Tongue (tissue), 2 donors: ENCODE measurements around the gene PARN. TPM values are rescaled to one million over a fixed set of nuclear protein-coding genes. Genes with fewer than 3 reads are reported as not detected.

Source experiments
- DNase-seq: peaks from one replicate; pipeline ENCODE4 v3.0.0-alpha.2; 2015
- total RNA-seq: library from RNA; depleted of rRNA; stranded (reverse); fragments of >200 nt; gene quantifications from one replicate; pipeline ENCODE4 v1.2.3, GENCODE V29; 2014

The PARN gene
- total RNA-seq, 1 donor from 2014 or later: 54.7 TPM

- DNase-seq: no peak
Observed at GRCh38 chr16:14499110-14499509, 130.9 kb downstream of the PARN start.

DNA sequence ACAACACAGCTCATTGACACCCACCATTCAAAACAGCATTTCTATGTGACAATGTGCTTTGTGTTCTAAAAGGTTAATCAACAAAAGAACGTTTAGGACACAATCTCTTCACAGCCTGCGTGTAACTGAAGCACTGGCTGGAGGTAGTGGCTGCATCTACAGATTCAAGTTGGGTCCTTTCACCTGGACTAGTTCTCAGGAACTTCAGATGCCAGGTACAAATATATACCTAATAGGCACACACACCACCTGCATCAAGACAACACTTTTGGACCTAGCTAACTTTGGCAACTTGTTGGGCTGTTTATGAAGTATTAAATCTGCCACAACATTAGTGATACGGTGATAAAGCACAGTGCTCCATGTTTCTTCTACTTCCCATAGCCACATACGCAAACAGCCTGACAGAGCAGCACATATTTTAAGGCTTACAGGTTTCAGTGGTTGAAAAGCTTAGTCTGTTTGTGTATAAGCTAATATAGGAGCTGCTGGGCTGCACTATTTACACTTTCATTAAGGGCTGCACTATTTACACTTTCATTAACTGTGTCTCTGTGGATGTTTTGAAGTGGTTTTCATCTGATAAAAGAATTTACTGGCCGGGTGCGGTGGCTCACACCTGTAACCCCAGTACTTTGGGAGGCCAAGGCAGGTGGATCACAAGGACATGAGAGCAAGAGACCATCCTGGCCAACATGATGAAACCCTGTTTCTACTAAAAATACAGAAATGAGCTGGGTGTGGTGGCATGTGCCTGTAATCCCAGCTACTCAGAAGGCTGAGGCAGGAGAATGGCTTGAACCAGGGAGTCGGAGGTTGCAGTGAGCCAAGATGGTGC, 132.6 kb downstream of the PARN start:
- DNase-seq: no peak

GRCh38 chr16:14496786-14497185, 133.3 kb downstream of the PARN start:
- DNase-seq: peak; percentile 45

DNA sequence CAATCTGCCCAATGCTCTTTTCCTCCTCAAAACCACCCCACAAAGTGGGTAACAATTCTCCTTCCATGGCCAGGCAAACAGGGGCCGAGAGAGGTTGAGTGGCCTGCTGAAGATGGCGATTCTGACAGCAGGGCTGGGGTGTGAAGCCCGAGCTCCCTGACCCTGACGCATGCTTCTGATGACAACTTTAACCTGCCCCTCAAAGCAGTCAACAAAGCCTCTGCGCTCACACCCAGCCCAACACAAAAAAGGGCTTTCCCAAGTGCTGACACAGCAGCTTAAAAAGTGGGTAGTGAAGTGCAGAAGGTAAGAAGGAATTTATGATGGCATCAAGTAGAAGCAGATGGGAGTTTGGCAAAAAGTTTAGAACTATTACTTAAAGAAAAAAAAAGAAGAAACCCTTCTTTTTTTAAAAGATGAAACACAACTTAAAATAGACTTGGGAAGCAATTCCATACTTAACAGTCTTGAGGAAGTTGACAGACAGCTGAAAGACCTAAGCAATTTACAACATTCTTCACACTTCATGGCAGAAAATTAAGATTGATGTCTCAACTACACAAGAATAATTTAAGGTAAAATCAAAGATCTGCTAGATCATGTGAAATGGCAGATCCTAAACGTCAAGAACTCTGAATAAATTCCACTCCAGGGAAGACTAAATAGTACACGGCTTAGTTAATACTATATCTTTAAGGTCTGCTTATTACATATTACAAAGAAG, 133.9 kb downstream of the PARN start:
- DNase-seq: no peak

GRCh38 chr16:14495213-14496046, 134.6 kb downstream of the PARN start:
- DNase-seq: no peak

DNA sequence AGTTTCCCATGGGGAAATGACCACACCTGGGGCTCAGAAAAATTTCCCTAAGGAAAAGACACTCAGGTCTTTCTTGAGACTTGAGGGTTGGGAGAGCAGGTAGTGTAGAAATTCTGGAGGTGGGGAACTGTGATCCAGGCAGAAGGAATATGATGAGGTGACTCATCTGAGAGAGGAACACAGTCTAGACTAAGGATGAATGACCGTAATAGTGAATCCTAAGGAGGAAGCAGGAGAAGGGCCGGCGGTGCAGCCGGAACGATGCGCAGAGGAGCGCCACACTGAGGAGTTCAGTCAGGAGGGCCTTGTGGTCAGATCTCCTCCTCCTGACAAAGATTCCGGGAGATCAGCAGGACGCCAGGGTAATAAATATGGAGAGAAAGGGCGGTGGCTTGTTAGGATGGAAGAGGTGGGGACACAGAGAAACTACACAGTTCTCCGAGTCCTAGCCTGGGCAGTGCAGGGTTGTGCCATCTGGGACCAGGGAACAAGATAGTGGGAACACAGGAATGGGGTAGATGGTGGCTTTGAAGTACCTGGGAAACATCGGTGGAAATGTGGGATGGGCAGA, 135.6 kb downstream of the PARN start:
- DNase-seq: no peak

DNA sequence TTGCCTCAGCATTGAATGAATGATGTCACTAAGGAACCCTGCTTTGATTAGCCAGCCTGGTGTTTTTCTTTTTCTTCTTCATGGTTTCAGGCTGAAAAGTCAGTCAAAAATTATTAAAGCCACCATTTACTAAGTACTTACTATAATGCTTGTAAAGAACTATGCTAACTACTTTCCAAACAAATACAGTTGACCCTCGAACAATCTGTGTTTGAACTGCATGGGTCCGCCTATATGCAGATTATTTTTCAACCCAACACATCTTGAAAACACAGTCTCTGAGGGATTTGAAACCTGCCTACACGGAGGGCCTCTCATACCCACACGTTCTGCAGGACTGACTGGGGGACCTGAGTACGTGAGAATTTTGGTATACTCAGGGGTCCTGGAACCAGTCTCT, 136.3 kb downstream of the PARN start:
- no peak for DNase-seq

GRCh38 chr16:14492614-14493013, 137.4 kb downstream of the PARN start:
- DNase-seq: no peak

DNA sequence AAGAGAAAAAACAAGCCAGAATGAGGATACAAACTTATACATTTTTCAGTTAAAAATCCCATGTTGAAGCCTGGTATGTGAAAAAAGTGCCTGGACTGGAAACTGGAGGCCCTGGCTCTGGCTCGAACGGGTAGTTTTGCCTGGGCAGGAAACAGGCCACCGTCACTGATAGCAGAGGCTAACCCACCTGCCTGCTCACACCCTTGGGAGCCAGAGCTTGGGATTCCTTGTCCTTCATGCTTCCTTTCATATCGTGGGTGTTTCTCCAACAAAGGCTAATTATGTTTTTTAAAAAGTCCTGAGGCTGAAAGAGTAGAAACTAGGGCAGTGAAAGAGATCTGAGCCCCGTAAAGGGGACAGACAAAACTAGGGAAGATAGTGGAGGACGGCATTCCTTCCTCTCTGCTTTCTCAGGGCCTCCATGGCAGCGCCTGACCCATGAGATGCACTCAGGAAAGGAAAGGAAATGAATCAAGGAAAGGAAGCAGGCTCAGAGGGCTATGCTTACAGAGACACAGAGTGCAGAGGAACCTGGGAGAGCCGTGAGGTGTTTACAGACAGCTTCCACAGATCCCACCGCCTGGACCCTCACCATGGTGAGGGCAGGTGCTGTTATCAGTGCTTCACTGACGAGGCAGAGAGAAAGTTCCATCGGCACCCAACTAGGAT, 138.1 kb downstream of the PARN start:
- no peak for DNase-seq

GRCh38 chr16:14490235-14490634, 139.8 kb downstream of the PARN start:
- DNase-seq: no peak

- DNase-seq: peak; percentile 59
Observed at GRCh38 chr16:14489460-14489859, 140.6 kb downstream of the PARN start.

- no peak for DNase-seq
Observed at GRCh38 chr16:14487579-14487978, 142.5 kb downstream of the PARN start.

GRCh38 chr16:14486520-14487303, 143.3 kb downstream of the PARN start:
- peak; percentile 88 for DNase-seq

GRCh38 chr16:14485811-14486519, 144.1 kb downstream of the PARN start:
- no peak for DNase-seq

DNA sequence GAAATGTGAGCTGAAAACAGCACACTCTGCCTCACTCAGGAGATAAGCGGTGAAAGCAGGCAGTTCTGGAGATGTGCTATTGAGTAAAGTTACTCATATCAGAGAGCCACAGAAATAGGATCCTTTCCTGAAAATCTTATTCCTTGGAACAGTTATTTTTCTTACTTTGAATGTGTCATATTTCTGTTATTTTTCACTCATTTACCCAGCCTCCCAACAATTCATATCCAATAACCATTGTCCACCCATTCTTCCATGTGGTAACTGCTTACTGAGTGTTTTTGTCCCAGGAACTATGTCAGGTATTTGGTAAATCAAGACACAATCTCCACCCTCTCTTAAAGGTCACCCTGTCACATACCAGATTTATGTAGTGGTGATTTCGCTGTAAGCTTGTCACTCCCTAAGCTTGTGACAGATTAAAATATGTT, 144.9 kb downstream of the PARN start:
- no peak for DNase-seq

GRCh38 chr16:14483819-14484385, 146.2 kb downstream of the PARN start:
- DNase-seq: peak; percentile 31

- no peak for DNase-seq
Observed at GRCh38 chr16:14476183-14476582, 153.9 kb downstream of the PARN start.

DNA sequence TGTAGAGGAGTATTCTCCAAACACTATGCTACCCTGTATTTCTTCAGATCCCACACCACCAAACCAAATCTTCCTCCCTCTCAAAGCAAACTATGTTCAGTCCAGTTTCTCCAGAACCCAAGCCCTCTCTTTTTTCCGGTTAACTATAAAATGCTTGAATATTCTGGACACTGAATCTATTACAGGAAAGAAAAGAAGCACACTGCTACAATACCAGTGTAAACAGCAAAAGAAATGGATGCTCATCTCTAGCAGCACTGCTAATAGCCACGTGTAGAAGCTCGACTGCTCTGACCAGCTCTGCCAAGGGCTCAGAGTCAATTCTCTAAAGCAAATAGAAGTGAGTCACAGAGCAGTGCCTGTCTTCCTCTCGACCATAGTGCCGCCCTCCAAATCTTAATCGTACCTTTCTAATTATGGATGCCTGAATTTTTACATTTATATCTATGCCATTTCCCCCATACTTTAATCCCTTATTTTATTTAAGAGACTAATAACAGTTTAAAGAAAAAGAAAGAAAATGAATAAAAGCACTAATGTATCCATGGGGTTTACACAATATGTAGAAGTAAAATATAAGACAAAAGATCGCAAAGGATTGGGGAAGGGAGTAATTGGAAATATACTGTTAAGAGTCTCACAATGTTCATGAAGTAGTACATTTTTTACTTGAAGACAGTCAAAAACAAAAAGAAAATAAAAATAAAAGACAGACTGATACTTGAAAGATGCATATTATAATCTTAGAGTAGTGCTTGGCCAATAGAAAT, 154.5 kb downstream of the PARN start:
- DNase-seq: no peak

DNA sequence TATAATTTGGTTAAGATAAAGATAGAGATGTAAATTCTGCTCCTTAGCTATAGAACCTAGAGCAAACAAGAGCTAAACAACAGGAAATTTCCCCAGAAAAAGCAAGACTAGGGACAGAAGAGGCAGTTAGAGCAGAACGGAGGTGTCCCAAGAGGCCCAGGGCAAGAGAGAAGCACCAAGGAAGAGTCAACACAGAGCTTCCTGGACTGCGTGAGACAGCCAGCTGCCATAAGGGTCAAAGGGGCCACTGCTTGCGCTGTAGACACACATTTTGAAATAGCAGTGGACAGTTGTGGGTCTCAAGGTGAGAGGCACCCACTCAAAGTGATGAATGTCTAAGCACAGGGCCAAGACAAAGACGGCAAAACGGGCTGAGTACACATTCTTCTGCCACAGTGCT, 156.6 kb downstream of the PARN start:
- no peak for DNase-seq
